Coronary artery (tissue), 2 donors: Measurements from ENCODE around the gene GYS1.

Experiments
- DNase-seq: peaks from one replicate; pipeline ENCODE4 v3.0.0-alpha.2; 2017; ENCODE audit warnings: low spot score
- H3K27ac ChIP-seq, 2 donors: fragments of 200-600 bp; sonication (generic); one replicate each; pipeline ENCODE4 v1.5.1; 2016 to 2019
- H3K4me3 ChIP-seq: fragments of 200-600 bp; sonication (generic); 2 replicates; pipeline ENCODE4 v1.5.1; 2016; ENCODE audit warnings: mild to moderate bottlenecking, moderate library complexity
- CTCF ChIP-seq: fragments of 200-600 bp; sonication (generic); IDR thresholded peaks from one replicate; pipeline ENCODE4 v1.5.1; 2019; ENCODE audit warnings: antibody characterized with exemption

Gene GYS1

GRCh38 chr19:48918801-48919247 is 74.3 kb downstream of the GYS1 start:
- no peak overlapping the region for H3K27ac ChIP-seq
- DNase-seq, result no peak
- H3K4me3 ChIP-seq, result no peak overlapping the region
- no peak for TF ChIP-seq CTCF
